ENCODE data around the gene KRTAP10-3.
"Not testable (repeated sequence)": the region's sequence is repeated elsewhere in the genome, so short reads cannot be mapped to it uniquely, and the experiment has no call there.

The KRTAP10-3 gene

GRCh38 chr21:44569861-44570517, 11.4 kb upstream of the KRTAP10-3 start:
- DNase-seq, result no peak

- DNase-seq, result no peak
Measured at GRCh38 chr21:44568667-44569556, 10.3 kb upstream of the KRTAP10-3 start.

DNA sequence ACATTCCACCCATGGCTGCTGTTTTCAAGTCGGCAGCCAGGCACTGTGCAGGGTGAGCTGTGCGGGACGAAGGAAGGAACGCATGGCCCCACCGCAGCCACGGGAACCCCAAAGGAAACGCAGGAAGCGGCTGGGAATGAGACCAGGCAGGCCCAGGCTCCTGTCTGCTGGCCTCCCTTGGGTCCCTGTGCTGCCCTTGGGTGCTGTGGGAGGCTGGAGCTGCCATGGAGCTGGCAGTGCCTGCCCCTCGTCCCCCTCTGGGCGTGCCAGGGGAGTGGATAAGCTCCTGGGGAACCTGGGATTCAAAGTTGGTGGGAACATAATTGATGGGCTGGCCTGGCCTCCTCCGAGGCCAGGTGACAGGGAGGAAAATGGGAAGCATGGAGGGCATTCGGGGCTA, 9.7 kb upstream of the KRTAP10-3 start:
- no peak for DNase-seq

GRCh38 chr21:44567481-44568171, 9.0 kb upstream of the KRTAP10-3 start:
- no peak for DNase-seq

- no peak for DNase-seq
Measured at GRCh38 chr21:44566403-44566802, 7.8 kb upstream of the KRTAP10-3 start.

DNA sequence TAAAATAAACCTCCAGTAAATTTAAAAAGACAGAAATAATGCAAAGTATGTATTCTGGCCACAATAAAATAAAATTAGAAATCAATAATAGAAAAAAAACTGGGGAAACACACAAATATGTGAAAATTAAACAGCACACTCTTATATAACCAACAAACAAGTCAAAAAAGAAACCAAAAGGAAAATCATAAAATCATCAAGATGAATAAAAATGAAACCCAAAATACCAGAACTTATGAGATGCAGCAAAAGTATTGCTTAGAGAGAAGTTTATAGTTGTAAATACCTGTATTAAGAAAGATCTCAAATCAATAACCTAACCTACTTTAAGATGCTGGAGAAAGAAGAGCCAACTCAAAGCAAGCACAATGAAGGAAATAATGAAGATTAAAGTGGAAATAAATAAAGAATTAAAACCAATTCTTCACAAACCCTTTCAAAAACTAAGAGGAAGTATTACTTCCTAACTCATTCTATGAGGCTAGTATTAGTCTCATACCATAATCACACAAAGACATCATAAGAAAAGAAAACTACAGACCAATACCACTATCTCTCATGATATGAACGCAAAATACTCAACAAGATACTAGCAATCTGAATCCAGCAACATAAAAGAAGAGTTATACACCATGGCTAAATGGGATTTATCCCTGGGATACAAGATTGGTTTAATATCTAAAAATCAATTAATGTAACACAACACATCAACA, 6.4 kb upstream of the KRTAP10-3 start:
- DNase-seq, result no peak

DNA sequence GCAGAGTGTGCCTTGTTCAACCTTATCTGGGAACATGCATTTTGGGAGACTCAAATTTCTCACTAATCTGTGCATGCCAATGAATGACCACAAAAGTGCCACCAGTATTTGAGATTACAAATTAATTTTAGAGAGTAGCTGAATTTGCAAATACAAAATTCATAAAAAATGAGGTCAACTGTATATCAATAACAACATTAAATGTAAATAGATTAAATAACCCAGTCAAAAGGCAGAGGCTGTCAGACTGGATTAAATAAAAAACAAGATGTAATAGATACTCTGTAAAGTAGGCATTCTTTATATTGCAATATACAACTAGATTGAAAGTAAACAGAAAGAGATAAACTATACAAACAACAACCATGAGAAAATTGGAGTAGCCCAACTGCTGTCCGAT, 5.5 kb upstream of the KRTAP10-3 start:
- no peak for DNase-seq

- DNase-seq, result not testable (repeated sequence)
Measured at GRCh38 chr21:44558329-44558675, 293 bp downstream of the KRTAP10-3 start.

GRCh38 chr21:44557491-44558328, 885 bp downstream of the KRTAP10-3 start:
- DNase-seq, result no peak

DNA sequence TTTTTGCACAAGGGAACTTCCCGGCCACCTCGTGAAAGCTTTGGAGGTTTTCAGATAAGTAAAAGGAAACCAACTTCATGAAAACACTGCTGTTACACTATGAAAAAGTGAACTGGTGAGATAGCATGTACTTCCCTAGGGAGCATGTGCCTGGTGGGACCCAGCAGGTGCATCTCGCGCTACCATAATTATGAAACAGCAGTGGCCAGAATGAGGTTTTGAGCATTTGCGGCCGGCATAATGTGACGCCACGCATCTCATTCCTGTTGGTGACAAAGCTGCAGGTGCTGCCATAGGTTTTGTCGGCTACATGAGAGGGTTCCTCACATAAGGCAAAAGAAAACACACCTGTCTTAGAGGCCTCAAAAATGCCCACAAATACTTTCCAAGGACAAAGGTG, 1.7 kb downstream of the KRTAP10-3 start:
- DNase-seq, result no peak

DNA sequence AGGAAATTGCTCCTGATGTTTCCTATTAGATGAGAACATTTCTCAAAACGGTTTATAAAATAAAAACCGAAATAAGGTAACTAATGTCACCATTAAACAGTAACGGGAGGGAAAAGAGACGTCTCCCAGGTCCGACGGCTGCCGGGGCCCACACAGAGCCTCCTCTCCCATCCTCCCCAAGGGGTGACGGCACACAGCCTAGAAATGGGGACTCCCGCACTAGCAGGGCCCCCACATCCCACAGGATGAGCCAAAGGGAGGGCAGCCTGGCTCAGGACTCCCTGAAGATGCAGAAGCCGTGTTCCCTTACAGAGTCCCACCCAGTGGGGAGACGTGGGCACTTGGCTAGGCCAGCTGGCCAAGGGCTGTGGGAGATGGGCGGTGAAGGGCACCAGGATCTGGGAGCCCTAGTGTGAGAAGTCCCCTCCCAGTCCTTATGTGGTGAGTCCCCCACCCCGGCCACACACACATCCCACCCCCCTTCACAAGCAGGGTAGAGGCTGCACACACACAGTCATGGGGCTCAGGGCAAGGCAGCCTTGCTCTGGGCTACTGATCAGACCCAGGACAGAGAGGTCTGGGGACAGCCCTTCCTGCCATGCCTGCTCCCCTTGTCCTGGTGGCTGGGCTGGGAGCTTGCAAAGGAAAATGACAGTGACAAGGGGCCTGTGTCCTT, 3.3 kb downstream of the KRTAP10-3 start:
- no peak for DNase-seq

GRCh38 chr21:44552681-44553080, 5.9 kb downstream of the KRTAP10-3 start:
- no peak for DNase-seq

DNA sequence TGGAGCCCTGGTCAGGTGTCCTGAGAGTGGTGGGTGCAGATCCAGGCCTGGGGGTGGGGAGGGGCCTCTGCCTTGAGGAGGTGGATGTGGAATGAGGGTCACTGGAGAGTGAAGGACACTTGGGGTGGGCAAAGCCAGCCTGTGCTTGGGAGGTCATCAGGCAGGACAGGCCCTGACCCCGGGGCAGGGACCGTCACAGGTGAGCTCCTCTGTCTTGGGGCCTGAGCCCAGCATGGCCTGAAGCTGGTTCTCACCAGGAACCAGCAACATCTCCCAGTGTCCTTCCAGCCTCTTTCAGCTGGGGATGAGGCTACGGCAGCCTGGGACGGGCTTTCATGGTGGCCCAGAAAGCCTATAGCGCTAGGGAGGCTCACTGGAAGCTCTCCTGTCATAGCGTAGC, 6.5 kb downstream of the KRTAP10-3 start:
- no peak for DNase-seq

DNA sequence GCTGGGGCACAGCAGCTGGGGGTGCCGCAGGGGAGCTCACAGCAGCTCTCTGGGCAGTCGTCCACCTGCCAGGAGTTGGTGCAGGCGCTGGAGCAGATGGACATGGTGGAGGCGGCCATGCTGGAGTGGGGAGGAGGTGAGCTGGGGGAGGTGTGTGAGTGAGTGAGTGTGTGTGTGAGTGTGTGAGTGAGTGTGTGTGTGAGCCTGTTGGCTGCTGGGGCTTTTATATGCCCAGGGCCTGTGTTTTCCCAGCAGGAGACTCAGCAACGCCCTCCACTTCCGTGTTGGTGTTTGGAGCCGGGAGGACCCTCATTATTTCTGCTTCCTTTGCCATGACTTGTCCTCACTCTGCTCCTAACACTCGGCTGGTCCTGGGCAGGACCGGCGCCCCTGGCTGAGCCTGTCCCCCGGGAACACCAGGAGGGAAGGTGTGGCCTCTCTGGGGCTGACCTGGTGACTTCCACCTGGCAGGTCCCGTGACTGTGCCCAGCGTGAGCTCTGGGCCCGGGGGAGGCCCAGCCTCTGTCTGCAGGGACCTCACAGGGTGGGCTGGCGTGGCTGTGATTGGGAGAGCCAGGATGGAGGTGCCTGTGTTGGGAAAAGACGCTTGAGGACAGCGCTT, 7.1 kb downstream of the KRTAP10-3 start, which contains the start of gene KRTAP10-2:
KRTAP10-2 (minus strand) TSS at position 166 of the 622 bp plus-strand sequence; CDS start at position 119, 47 bp downstream.
- DNase-seq, result no peak

GRCh38 chr21:44550807-44551206, 7.8 kb downstream of the KRTAP10-3 start:
- DNase-seq, result no peak

DNA sequence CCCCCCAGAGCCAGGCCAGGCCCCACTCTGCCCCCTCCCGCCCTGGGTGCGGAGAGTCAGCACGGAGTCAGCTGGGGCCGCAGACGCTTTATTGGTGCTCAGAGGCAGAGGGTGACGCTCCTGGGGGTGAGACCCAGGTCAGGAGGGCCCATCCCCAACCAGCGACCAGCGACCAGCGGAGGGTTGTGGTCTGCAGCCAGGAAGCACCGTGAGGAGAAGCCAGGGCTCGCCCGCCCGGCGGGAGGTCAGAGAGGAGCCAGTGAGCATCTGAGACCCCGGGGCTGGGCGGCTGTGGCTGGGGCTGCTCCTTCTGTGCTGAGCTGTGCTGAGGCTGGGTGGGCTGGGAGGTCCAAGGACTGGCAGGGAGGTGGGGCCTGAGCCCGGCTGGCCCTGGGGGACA, 8.3 kb downstream of the KRTAP10-3 start:
- not testable (repeated sequence) for DNase-seq

DNA sequence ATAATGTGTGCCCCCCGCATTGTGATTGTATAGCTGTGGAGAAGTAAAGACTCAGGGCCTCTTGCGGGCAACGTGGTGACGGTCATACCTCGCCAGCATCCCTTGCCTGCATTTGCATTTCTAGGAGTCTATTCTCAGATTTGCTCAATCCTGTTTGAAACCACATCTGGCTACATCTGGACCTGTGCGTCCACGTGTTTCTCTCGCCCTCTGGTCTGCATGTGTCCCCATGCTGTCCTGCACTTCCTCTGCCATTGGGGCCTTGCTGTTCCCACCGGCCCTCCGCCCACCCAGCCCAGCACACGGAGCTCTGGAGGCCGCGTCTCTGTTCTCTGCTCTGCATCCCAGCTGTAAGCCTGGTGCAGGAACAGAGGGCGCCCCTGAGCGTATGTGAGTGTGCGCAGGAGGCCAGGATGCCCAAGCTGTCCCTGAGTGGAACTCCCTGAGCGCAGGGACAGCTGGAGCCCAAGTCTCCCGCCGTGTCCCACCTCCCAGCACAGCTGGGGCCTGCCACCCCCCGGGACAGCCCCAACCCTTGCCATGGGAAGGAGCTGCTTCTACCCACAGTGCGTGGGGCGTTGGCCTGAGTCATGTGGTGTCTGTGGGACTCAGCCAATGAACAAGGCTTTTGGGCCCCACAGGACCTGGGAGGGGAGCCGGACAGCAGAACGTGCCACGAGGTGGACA, 8.9 kb downstream of the KRTAP10-3 start:
- no peak for DNase-seq

- no peak for DNase-seq
Measured at GRCh38 chr21:44548922-44549321, 9.7 kb downstream of the KRTAP10-3 start.

GRCh38 chr21:44548381-44548780, 10.2 kb downstream of the KRTAP10-3 start:
- no peak for DNase-seq

DNA sequence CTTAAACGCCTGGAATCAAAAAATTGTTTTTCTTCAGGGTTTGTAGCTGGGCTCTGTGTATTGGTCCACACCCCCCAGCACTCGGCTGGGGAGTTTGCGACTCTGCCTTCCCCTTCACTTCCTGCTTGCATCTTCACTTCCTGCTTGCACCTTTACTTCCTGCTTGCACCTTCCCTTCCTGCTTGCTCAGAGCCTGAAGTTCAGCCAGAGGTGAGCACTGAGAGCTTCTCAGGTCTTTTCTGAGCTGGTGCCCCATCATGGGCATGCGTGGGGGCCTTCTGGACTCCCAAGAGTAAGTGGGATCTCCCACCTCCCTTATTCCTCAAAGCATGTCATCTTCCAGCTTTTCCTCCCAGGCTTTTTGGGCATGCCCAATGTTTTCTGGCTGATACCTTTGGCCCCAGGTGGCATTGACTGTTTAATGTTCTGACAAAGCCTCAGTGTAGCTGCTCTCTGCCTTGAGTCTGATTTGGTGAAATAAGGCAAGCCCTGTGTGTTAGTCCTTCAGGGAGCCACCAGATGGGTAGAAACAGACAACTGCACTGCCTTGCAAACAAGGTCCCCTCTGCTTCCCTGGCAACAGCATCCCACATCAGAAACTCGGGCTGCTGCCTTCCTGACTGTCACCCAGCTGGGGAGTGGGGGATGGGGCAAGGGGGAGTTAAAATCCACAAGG, 10.8 kb downstream of the KRTAP10-3 start:
- DNase-seq, result no peak

Data from activated CD4-positive, CD25-positive, alpha-beta regulatory T cell (primary cell).